GM18870 (cell line): ENCODE data around the gene PLXNA2.

Source experiments
- ATAC-seq: cut with Tn5 transposase; IDR thresholded peaks from one replicate; pipeline ENCODE4 v1.9.1; 2021; ENCODE audit warnings: moderate library complexity; ENCODE audit not compliant: unreplicated experiment

The PLXNA2 gene

GRCh38 chr1:208205216-208206013 is 38.8 kb downstream of the PLXNA2 start:
- ATAC-seq = no peak

- ATAC-seq = no peak
Observed at GRCh38 chr1:208204779-208205178, 39.4 kb downstream of the PLXNA2 start.

- no peak for ATAC-seq
Observed at GRCh38 chr1:208203848-208204609, 40.2 kb downstream of the PLXNA2 start.

- no peak for ATAC-seq
Observed at GRCh38 chr1:208203127-208203847, 40.9 kb downstream of the PLXNA2 start.

GRCh38 chr1:208202333-208202995 is 41.7 kb downstream of the PLXNA2 start:
- no peak for ATAC-seq

- no peak for ATAC-seq
Observed at GRCh38 chr1:208201229-208201628, 43.0 kb downstream of the PLXNA2 start.

- ATAC-seq = no peak
Observed at GRCh38 chr1:208200116-208200515, 44.1 kb downstream of the PLXNA2 start.

- ATAC-seq = no peak
Observed at GRCh38 chr1:208198236-208198635, 45.9 kb downstream of the PLXNA2 start.

GRCh38 chr1:208194944-208195343 is 49.2 kb downstream of the PLXNA2 start:
- ATAC-seq = no peak

- ATAC-seq = no peak
Observed at GRCh38 chr1:208192995-208193394, 51.2 kb downstream of the PLXNA2 start.

GRCh38 chr1:208190784-208191183 is 53.4 kb downstream of the PLXNA2 start:
- ATAC-seq = no peak

- ATAC-seq = no peak
Observed at GRCh38 chr1:208189716-208190115, 54.5 kb downstream of the PLXNA2 start.

GRCh38 chr1:208189183-208189582 is 55.0 kb downstream of the PLXNA2 start:
- ATAC-seq = no peak

GRCh38 chr1:208188607-208189006 is 55.6 kb downstream of the PLXNA2 start:
- ATAC-seq = no peak

GRCh38 chr1:208187499-208188041 is 56.6 kb downstream of the PLXNA2 start:
- ATAC-seq = peak; percentile 72

- no peak for ATAC-seq
Observed at GRCh38 chr1:208185801-208186231, 58.4 kb downstream of the PLXNA2 start.

GRCh38 chr1:208184966-208185654 is 59.1 kb downstream of the PLXNA2 start:
- no peak for ATAC-seq

GRCh38 chr1:208183977-208184911 is 59.9 kb downstream of the PLXNA2 start:
- ATAC-seq = no peak
